ENCODE data around the gene PA2G4. TPM values are rescaled to one million over a fixed set of nuclear protein-coding genes. Genes with fewer than 3 reads are reported as not detected.
A peak's percentile ranks its signal among the peaks of the same experiment; 100 is the strongest.

The PA2G4 gene
- total RNA-seq, 1 donor from 2014 or later, result 130 TPM

DNA sequence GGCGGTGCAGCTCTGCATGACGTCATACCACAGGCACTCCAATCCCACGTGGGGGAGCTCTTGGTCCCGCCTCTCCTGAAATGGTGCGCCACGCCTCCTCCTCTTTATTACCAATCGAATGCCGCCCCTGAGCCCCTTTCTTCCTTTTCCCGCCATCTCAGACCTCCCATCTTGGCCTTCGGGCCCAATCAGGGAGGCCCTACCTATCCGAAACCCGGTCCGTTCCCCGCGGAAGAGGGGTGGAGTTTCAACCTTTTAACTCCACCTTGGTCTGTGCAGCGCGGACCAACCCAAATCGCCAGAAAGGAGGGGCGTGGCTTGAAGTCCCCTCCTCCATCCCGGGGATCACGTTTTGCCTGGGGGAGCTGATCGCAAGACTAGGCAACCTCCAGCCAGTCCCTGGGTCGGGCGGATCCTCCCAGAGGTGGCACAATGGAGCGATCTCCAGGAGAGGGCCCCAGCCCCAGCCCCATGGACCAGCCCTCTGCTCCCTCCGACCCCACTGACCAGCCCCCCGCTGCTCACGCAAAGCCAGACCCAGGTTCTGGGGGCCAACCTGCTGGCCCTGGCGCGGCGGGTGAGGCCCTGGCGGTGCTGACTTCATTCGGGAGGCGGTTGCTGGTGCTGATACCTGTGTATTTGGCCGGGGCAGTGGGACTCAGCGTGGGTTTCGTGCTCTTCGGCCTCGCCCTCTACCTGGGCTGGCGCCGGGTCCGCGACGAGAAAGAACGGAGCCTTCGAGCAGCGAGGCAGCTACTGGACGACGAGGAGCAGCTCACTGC is 23.7 kb downstream of the PA2G4 start, which contains the start of gene ESYT1:
TSS of gene ESYT1 (plus strand) at position 380 of the 782 bp plus-strand sequence. CDS start at position 433, 53 bp downstream.
- H2AFZ ChIP-seq (ENCODE audit: low read depth, low read length), result peak within 1 kb of the TSS; percentile 49
- peak within 1 kb of the TSS; percentile 97 for H3K27ac Mint-ChIP-seq (ENCODE audit: unreplicated experiment)

DNA sequence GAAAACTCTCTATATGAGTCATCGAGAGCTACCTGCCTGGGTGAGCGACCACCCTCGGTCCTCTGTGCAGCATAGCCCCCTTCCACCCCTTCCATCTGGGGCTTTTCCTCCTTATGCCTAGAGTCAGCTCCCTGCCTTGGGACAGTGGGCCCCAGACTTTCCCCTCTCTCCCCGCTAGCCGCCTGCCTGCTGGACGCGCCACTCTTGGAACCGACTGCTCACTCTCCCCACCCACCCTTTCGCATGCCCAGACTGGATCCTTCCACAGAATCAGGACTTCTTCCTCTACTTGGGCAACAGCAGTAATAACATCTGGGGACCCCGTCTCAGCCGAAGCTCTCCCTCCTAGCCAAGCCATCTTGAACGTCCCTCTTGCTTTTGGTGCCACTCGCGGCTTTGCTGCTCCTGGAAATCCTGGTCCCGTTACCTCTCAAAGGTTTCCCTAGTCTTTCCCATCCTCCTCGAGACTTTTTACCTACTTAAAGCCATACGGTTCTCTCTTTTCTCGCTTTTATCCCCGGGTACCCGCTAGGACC is 24.4 kb downstream of the PA2G4 start:
- Histone ChIP-seq H3K4me2 (ENCODE audit: low read length) (peak overlapping the region; percentile 90), H3K36me3 (ENCODE audit: insufficient read depth, low read length) (peaks cover 17% of the 10 kb centered on the region), H3K27ac (ENCODE audit: low read depth, low read length) (peak overlapping the region; percentile 58), H3K79me2 (ENCODE audit: insufficient read depth, low read length) (peaks cover 49% of the 10 kb centered on the region), H3K9ac (ENCODE audit: low read length) (peak overlapping the region; percentile 84), H3K27me3 (ENCODE audit: insufficient read depth, low read length) (no peaks in the 10 kb centered on the region), H3K9me3 (ENCODE audit: insufficient read depth, low read depth, low read length) (no peaks in the 10 kb centered on the region), H2AFZ (ENCODE audit: low read depth, low read length) (peak overlapping the region; percentile 49), H3K4me3 (ENCODE audit: insufficient read depth, low read depth, low read length) (peak overlapping the region; percentile 81), H3K4me1 (ENCODE audit: insufficient read depth, low read length) (peaks cover 13% of the 10 kb centered on the region), H4K20me1 (ENCODE audit: insufficient read depth, low read length) (peaks cover 19% of the 10 kb centered on the region)
- Mint-ChIP-seq H3K4me1 (ENCODE audit: low read depth, unreplicated experiment) (peaks cover 22% of the 10 kb centered on the region), H3K27me3 (ENCODE audit: low read depth, unreplicated experiment) (no peaks in the 10 kb centered on the region), H3K4me3 (ENCODE audit: unreplicated experiment) (peak overlapping the region; percentile 98), H3K36me3 (ENCODE audit: low read depth, unreplicated experiment) (peaks cover 14% of the 10 kb centered on the region), H3K9me3 (ENCODE audit: unreplicated experiment) (no peaks in the 10 kb centered on the region), H3K27ac (ENCODE audit: unreplicated experiment) (peak overlapping the region; percentile 97)
- no peak for DNase-seq (ENCODE audit: low read depth)
- TF ChIP-seq, protein P1, sequence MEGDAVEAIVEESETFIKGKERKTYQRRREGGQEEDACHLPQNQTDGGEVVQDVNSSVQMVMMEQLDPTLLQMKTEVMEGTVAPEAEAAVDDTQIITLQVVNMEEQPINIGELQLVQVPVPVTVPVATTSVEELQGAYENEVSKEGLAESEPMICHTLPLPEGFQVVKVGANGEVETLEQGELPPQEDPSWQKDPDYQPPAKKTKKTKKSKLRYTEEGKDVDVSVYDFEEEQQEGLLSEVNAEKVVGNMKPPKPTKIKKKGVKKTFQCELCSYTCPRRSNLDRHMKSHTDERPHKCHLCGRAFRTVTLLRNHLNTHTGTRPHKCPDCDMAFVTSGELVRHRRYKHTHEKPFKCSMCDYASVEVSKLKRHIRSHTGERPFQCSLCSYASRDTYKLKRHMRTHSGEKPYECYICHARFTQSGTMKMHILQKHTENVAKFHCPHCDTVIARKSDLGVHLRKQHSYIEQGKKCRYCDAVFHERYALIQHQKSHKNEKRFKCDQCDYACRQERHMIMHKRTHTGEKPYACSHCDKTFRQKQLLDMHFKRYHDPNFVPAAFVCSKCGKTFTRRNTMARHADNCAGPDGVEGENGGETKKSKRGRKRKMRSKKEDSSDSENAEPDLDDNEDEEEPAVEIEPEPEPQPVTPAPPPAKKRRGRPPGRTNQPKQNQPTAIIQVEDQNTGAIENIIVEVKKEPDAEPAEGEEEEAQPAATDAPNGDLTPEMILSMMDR (IDR thresholded peaks at IDR 0.05; ENCODE audit: insufficient read depth, low read depth, low read length), result no peak
- no peak for TF ChIP-seq EZH2 (IDR thresholded peaks at IDR 0.05; ENCODE audit: insufficient read depth, low read length)
- FAIRE-seq, result no peak

More for the DNA sequence above, 23.7 kb downstream of the PA2G4 start, which contains the start of gene ESYT1:
- Histone ChIP-seq H3K4me2 (ENCODE audit: low read length) (peak within 1 kb of the TSS; percentile 90), H3K9me3 (ENCODE audit: insufficient read depth, low read depth, low read length) (no peaks in the 10 kb centered on the region), H3K4me3 (ENCODE audit: insufficient read depth, low read depth, low read length) (peak within 1 kb of the TSS; percentile 81), H3K27ac (ENCODE audit: low read depth, low read length) (peak within 1 kb of the TSS; percentile 59), H3K79me2 (ENCODE audit: insufficient read depth, low read length) (peaks cover 49% of the 10 kb centered on the region), H3K27me3 (ENCODE audit: insufficient read depth, low read length) (no peaks in the 10 kb centered on the region), H4K20me1 (ENCODE audit: insufficient read depth, low read length) (peaks cover 19% of the 10 kb centered on the region), H3K9ac (ENCODE audit: low read length) (peak within 1 kb of the TSS; percentile 84), H3K36me3 (ENCODE audit: insufficient read depth, low read length) (peaks cover 11% of the 10 kb centered on the region), H3K4me1 (ENCODE audit: insufficient read depth, low read length) (peaks cover 13% of the 10 kb centered on the region)
- TF ChIP-seq, protein P1 (IDR thresholded peaks at IDR 0.05; ENCODE audit: insufficient read depth, low read depth, low read length), result no peak
- no peak for TF ChIP-seq EZH2 (IDR thresholded peaks at IDR 0.05; ENCODE audit: insufficient read depth, low read length)
- Mint-ChIP-seq H3K27me3 (ENCODE audit: low read depth, unreplicated experiment) (no peaks in the 10 kb centered on the region), H3K36me3 (ENCODE audit: low read depth, unreplicated experiment) (peaks cover 11% of the 10 kb centered on the region), H3K9me3 (ENCODE audit: unreplicated experiment) (no peaks in the 10 kb centered on the region), H3K4me1 (ENCODE audit: low read depth, unreplicated experiment) (peaks cover 22% of the 10 kb centered on the region), H3K4me3 (ENCODE audit: unreplicated experiment) (peak within 1 kb of the TSS; percentile 98)
- FAIRE-seq (no peak), DNase-seq (ENCODE audit: low read depth) (peak; percentile 99)
